Testis (tissue), 3 donors: ENCODE results near the gene SYNGR3. TPM values are rescaled to one million over a fixed set of nuclear protein-coding genes. Genes with fewer than 3 reads are reported as not detected.

ENCODE experiments used
- DNase-seq: peaks from one replicate; pipeline ENCODE4 v3.0.0-alpha.2; 2019
- H3K27ac ChIP-seq, 2 donors: fragments of 200-600 bp; sonication (generic); one replicate each; pipeline ENCODE4 v1.5.1; 2019
- H3K27me3 ChIP-seq: fragments of 200-600 bp; sonication (generic); one replicate; pipeline ENCODE4 v1.5.1; 2019
- H3K36me3 ChIP-seq: fragments of 200-600 bp; sonication (generic); one replicate; pipeline ENCODE4 v1.5.1; 2017; ENCODE audit warnings: low read depth; ENCODE audit errors: missing control alignments
- H3K4me1 ChIP-seq: fragments of 200-600 bp; sonication (generic); one replicate; pipeline ENCODE4 v1.5.1; 2019
- H3K4me3 ChIP-seq, 2 donors: fragments of 200-600 bp; sonication (generic); one replicate each; pipeline ENCODE4 v1.5.1; 2017 to 2019
- H3K9me3 ChIP-seq: fragments of 200-600 bp; sonication (generic); one replicate; pipeline ENCODE4 v1.5.1; 2017
- CTCF ChIP-seq, 3 experiments: fragments of 450-650 bp in 2 of 3; fragments of 200-600 bp in 1 of 3; sonication (generic) in 1 of 3; IDR thresholded peaks; one replicate each; pipeline ENCODE4 v1.5.1; 2016 to 2019; ENCODE audit warnings: antibody characterized with exemption in 3 of 3, mild to moderate bottlenecking in 2 of 3, moderate library complexity in 1 of 3
- POLR2A ChIP-seq: fragments of 450-650 bp; IDR thresholded peaks from one replicate; pipeline ENCODE4 v1.6.1; 2017; ENCODE audit warnings: antibody characterized with exemption, mild to moderate bottlenecking, moderate library complexity
- WGBS, 2 donors: methylation state at CpG; one replicate each; pipeline ENCODE4 v1.1.5; 2018; 5-methylcytosine and 5-hydroxymethylcytosine counted together
- intact Hi-C: fragments of 100-400 bp; cut with DNase I; formaldehyde crosslinking; loops from one replicate; pipeline ENCODE4 v1.15.1; 2023; ENCODE audit warnings: low total_unique reads
- polyA plus RNA-seq: library from polyadenylated mRNA; stranded (reverse); fragments of 350-450 nt; fragmentation: Illumina TruSeq; extraction: RNeasy Lipid Tissue Mini Kit (QIAGEN cat#74804); gene quantifications from one replicate; pipeline ENCODE4 v1.2.3, GENCODE V29; 2014; ENCODE audit warnings: low read depth, low replicate concordance; ENCODE audit not compliant: insufficient read depth
- total RNA-seq, 2 donors: library from RNA; depleted of rRNA; stranded (reverse); fragments of >200 nt; gene quantifications; one replicate each; pipeline ENCODE4 v1.2.3, GENCODE V29; 2016

Gene SYNGR3
- total and polyA plus RNA-seq, 3 donors from 2014 or later, result 10.0 to 33.5 (median 20.9) TPM

- intact Hi-C loops, result no loop called here
- H3K27me3 ChIP-seq, result no peaks in the 10 kb centered on the region
- no peaks in the 10 kb centered on the region for H3K36me3 ChIP-seq
These were observed 12.6 kb upstream of the SYNGR3 start for GRCh38 chr16:1976951-1977874.

GRCh38 chr16:1977875-1978268 lies 11.9 kb upstream of the SYNGR3 start:
- Histone ChIP-seq H3K27ac (no peak overlapping the region), H3K36me3 (no peaks in the 10 kb centered on the region), H3K4me1 (peaks cover 3% of the 10 kb centered on the region), H3K4me3 (no peak overlapping the region), H3K9me3 (no peaks in the 10 kb centered on the region), H3K27me3 (no peaks in the 10 kb centered on the region)
- intact Hi-C loops, result no loop called here
- TF ChIP-seq CTCF (IDR thresholded peaks at IDR 0.05) (no peak), POLR2A (no peak)
- 94% methylated on average over 15 of the region's 18 CpGs; no CpG with 5 or more reads in 1 of the 2 donors for WGBS, 2 donors
- DNase-seq, result no peak

More at GRCh38 chr16:1976951-1977874, 12.6 kb upstream of the SYNGR3 start:
- no peak overlapping the region for H3K27ac ChIP-seq
- no peaks in the 10 kb centered on the region for H3K9me3 ChIP-seq
- DNase-seq, result no peak
- no peak for TF ChIP-seq CTCF (IDR thresholded peaks at IDR 0.05)
- TF ChIP-seq POLR2A, result no peak
- peaks cover 7% of the 10 kb centered on the region for H3K4me1 ChIP-seq
- no peak overlapping the region for H3K4me3 ChIP-seq
- 92 to 100% methylated on average over 3 to 33 of the region's 33 CpGs for WGBS, 2 donors

GRCh38 chr16:1978476-1979120 lies 11.2 kb upstream of the SYNGR3 start:
- Histone ChIP-seq H3K27me3 (no peaks in the 10 kb centered on the region), H3K4me3 (peak overlapping the region; percentile 4 to 49), H3K36me3 (no peaks in the 10 kb centered on the region), H3K9me3 (no peaks in the 10 kb centered on the region), H3K27ac (no peak overlapping the region), H3K4me1 (peaks cover 5% of the 10 kb centered on the region)
- 69% methylated on average over 16 to 37 of the region's 37 CpGs for WGBS, 2 donors
- DNase-seq, result no peak
- TF ChIP-seq CTCF (IDR thresholded peaks at IDR 0.05) (no peak), POLR2A (no peak)
- intact Hi-C loops, result no loop called here

GRCh38 chr16:1979271-1980029 lies 10.3 kb upstream of the SYNGR3 start:
- no peak overlapping the region for H3K27ac ChIP-seq
- DNase-seq, result peak; percentile 73

More at GRCh38 chr16:1979271-1980029, 10.3 kb upstream of the SYNGR3 start:
- H3K4me3 ChIP-seq, result peak overlapping the region; percentile 4 to 49
- H3K9me3 ChIP-seq, result no peaks in the 10 kb centered on the region
- intact Hi-C loops, result no loop called here
- H3K27me3 ChIP-seq, result no peaks in the 10 kb centered on the region
- no peak for TF ChIP-seq CTCF (IDR thresholded peaks at IDR 0.05)
- no peak for TF ChIP-seq POLR2A
- H3K36me3 ChIP-seq, result no peaks in the 10 kb centered on the region
- peaks cover 5% of the 10 kb centered on the region for H3K4me1 ChIP-seq
- 43% methylated on average over 57 of the region's 70 CpGs; no CpG with 5 or more reads in 1 of the 2 donors for WGBS, 2 donors
